Erythroblast (primary cell): ENCODE results near the gene MOB3B.

ENCODE experiments used
- GATA1 ChIP-seq: IDR thresholded peaks from 2 replicates; pipeline ENCODE4 v1.6.1; 2011; ENCODE audit warnings: low read depth, mild to moderate bottlenecking, control low read depth, low read length, moderate library complexity
- POLR2A ChIP-seq: IDR thresholded peaks from 2 replicates; pipeline ENCODE4 v1.6.1; 2011; ENCODE audit warnings: mild to moderate bottlenecking, low read length

- TF ChIP-seq POLR2A, result no peak
- no peak for TF ChIP-seq GATA1
Measured at GRCh38 chr9:27564670-27565069, 35.1 kb upstream of the MOB3B start.
